Stimulated activated CD8-positive, alpha-beta memory T cell treated with anti-CD3 and anti-CD28 coated beads, Interleukin-4, amount 100 ng/mL, for 48 hours (primary cell): ENCODE measurements around the gene PRKACA.

Source experiments
- DNase-seq: peaks from one replicate; pipeline ENCODE4 v3.0.0-alpha.2; 2020

Gene PRKACA

DNA sequence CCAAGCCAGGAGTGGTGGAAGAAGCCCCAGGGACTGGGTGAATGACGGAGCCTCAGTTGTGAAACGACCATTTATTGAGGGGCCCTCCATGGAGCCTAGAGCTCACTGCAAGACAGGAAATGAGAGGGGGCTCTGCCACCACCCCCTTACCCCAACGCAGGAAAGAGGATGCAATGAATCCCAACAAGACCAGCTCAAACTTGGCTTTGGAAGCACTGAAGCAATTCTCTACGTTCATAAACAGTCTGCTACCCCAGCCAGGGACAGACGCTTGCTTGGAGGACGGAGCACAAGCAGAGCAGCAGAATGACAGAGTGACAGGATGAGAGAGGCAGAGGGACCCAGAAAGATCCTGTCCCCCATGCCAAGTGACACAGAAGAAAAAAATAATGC is 1.0 kb downstream of the PRKACA start:
- DNase-seq, result no peak

DNA sequence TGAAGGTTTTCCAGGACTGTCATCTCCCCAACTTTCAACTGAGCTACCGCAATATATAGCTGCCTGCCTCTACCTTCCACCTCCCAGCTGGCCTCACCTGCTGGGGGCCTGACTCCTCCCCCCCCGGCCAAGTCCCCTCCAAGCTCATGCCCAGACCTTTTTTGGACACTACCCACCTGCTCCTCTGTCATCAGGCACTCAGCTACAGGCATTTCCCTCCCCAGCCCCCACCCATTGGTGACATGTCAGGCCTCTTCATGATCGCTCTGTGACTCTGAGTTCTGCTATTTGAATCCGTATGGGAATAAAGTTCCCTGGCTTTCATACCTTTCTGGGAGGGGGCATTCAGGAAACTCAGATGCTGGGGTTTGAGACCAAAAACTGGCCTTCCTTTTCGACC is 1.8 kb downstream of the PRKACA start:
- DNase-seq, result no peak

DNA sequence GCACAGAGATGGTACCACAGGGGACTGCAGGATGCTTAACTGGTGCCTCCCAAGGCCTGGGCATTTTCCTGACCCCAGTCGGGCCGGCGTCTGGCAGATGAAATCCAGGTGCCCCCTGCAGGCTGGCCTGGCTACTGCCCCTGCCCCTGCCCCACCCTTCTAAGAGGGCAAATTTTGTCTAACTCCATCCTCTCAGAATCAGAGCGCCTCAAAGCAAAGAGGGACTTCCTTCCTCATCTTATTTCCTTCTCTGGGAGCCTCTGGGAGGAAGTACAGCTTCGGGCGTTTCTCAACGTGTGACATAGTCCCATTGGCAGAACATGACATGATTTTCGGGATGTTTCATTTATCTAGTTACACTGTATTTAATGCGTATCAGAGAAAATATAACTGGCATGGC is 2.7 kb downstream of the PRKACA start:
- DNase-seq, result peak; percentile 76

DNA sequence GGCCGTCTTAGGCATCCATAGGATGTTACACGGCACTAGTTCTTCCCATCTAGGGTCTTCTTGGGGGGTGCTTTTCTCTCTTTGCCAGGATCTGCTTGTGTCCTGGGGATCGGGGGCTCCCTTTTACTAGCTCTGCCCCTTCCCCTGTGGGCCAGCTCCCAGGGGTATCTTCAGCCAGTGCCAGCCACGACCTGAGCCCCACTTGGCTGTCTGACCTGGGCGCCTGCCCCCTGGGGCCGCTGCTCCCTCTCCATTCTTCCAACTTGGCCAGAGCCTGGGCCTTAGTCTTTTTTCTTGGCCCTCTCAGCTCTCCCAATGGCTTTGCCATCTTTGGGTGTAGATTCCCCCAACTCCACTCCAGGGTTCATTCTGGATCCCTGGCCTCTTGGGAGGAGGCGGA is 3.1 kb downstream of the PRKACA start:
- DNase-seq, result no peak

DNA sequence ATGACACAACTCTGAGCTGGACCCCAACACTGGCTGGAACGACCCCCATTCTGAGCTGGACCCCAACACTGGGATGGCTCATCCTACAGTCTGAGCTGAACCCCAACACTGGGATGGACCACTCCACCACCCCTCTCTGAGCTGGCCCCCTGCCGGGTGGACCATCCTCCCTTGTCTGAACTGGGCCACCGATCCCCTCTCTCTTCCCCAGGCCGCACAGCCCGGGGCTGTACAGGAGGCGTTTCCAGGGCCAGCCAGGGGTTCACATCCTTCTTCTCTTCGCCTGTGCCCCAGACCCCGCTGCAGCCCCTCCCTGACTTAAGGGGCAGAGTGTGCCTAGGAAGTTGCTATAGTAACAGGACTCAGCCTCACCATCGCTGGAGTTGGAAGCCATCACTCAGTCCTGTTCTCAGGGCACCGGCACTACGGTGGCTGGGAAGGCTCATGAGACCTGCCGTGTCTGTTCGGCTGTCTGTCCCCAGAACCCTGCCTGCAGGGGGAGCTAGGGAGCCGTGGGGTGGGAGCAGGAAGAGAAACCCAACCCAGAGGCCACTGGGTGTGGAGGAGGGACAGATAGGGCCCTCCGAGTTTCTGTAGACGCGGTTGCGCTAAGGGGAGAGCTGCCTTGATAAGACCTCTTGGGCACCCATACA is 3.7 kb downstream of the PRKACA start:
- DNase-seq, result peak; percentile 84

DNA sequence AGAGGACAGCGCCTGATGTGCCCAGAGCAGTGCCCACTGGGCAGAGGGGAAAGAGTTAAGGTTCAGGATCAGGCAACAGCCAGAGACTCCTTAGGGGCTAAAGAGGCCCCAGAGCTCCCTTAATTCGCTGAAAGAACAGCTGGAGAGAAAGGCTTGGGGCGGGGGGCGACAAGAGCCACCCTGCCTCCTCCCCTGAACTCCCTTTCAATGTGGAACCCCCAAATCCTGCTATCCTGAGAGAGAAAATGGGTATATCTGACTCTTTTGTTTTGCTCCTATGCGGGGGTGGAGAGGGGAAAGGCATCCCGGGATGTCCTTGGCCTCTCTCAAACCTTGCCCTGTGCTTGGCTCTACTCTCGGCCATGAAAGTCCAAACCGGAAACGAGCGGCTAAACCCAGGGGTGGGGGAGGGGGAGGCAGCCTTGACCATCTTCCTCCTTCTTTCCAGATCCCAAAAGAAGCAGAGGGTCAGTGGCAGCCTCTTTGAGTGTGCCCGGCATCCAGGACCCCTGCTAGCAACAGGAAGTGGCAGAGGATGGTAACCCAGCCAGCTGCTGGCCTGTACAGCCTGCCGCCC is 4.7 kb downstream of the PRKACA start:
- DNase-seq, result no peak

DNA sequence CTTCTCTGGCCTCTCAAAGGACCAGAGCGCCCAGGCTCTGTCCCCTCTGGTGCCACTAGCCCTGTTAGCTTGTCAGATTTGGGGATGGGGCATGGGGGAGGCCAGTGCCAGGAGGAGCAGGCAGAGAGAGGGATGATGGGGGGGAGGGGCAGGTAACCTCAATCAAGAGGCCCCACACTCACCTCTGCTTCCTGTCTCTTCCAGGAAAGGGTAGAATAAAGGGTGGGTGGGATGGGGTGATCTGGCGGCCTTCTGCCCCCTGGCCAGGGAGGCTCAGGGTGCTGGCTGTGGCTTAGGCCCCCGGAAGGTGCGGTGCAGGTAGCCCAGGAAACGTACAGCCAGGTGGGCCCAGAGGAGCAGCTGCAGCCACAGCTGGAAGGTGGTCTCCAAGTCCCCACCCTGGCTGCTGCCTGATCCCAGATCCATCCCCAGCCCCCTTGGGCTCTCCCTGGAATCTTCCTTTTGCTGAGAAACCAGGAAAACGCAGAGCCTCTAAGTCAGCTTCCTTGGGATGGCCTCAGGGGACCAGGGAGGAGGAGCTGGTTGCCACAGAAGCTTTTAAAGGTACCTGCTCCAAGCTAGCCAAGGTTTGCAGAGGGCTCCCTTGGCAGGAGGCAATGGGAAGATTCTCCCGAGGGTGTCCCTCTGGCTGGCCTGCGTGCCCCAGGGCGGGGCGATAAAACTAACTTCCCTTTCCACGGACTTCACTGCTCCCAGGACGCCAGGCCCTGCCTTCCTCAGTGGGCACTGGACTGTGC is 5.3 kb downstream of the PRKACA start:
- DNase-seq, result no peak

DNA sequence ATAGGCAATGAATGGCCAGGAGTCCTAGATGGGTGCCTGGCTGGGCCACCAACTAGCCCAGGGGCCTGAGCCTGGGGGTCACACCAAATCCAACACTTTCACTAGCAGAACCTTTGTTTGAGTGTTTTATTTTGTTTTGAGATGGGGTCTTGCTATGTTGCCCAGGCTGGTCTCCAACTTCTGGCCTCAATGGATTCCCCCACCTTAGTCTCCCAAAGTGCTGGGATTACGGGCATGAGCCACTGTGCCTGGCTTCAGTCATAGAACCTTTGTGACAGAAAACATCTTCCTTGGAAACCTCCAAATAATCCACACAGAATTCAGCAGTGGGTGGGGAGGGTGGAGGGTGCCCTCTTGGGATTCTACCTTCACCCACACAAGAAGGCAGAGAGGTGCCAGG is 6.1 kb downstream of the PRKACA start:
- no peak for DNase-seq

DNA sequence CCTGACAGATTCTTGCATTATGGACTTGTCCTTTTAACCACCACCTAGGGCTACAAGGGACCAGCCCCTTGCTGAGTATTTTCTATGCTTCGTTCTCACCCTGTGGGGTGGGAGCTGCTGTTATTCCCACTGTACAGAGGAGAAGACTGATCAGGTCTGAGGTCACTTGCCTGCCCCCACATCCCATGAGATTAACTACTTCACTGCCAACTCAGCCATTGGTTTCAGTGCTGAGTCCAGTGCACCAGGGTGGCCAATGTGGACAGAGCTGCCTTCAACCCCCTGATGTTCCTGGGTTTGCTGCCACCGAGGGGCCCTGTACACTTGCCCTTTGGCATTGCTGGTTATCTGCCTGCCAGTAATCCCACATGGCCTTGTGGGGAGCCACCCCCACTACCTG is 6.9 kb downstream of the PRKACA start:
- DNase-seq, result no peak

DNA sequence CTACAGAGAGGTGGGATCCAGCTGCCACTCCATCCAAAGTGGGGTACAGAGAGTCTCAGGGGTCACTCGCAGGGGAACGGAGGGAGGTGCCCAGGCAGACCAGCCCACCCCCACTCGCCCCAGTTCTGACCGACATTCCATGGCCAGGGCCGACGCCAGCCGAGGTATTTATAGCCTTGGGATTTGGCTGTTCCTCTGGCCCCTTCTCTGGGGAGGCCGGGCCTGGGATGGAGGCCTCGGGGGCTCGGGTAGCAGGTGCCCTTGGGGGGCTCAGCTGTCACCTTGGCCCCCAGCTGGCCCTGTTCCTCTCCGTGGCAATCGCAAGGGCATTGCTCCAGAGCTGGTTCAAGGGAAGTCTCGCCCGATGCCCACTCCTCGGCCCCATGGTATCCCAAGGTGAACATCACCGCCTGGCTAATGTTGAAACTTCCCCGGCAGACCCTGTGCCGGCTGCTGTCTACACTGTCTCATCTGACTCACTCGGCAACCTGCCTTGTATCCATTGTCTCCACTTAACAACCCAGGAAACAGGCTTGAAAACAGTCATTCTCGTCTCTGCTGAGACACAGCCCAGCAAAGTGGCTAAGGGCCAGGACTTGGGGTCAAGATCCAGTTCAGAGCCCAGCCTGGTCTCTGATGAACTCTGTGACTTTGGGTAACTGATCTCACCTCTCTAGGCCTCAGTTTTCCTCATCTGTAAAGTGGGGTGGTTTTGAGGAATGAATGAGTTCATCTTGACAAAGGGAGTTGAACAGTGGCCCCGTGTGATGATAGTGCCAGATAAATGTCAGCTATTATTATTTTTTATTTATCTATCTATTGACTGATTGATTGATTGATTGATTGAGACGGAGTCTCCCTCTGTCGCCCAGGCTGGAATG is 9.7 kb downstream of the PRKACA start:
- no peak for DNase-seq

DNA sequence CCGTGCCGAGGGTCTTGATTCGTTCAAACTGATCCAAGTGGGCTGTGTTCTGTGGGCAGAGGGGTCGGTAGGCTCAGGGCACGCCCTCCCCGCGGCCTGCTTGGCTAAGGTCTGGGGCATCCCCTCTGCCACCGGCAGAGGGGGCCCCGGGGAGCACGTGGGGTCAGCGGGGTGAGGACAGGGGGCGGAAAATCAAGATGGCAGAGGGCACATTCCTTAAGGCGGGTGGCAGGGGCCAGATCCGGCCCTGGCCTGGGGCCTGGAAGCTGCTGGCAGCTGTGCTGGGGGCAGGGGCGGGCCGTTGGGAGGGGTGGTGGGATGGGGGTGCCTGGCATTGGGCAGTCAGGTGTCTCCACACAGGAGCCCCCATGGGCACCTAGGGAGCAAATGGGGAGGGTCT is 10.7 kb downstream of the PRKACA start:
- no peak for DNase-seq

DNA sequence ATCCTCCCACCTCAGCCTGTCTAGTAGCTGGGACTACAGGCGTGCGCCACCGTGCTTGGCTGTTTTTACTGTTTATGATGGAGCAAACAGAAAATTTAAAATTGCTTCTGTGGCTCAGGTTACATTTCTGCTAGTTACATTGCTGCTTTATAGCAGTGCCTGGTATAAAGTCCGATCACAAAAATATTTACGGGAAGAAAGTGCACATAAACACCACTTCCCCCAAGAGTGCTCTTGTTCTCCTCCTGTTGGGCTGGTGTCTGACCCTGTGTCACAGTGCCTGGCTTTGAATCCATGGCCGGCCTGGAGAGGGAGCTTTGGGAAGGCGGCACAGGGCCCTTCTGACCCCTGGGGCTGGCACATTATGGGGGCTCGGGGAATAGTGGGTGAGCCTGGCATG is 11.9 kb downstream of the PRKACA start:
- no peak for DNase-seq

DNA sequence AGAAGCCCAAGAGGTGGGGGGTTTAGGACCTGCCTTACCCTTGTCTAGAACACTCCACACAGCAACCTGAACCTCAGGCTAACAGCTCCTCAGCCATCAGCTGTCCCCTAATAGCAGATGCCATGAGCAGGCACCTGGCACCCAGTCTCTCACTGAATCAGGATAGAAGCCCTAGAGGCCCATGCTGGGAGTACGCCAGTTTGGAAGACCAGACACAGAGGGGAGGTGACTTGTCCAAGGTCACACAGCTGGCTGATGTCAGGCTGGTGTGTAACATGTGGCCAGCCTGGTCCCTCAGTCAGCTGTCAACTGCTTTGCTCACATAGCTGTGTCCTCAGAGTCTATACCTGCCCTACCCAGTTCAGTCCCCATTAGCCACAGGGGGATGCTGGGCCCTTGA is 14.3 kb downstream of the PRKACA start:
- no peak for DNase-seq

DNA sequence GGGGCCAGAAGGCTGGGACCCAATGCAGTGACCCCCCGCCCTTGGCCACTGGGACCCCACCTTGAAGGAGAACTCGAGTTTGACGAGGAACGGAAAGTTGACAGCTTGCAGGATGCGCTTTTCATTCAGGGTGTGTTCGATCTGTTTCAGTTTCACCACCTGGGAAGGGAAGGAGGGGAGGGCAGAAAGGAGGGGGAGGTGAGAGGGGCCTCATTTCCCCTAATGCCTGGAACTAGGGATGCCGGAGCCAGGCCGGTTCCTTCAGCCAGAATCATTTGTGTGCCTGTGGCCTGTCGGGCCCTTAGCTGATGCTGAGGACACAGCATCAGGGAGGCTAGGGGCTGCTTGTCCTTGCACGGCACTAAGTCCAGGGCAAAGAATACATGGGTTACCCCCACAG is 14.8 kb downstream of the PRKACA start:
- no peak for DNase-seq

DNA sequence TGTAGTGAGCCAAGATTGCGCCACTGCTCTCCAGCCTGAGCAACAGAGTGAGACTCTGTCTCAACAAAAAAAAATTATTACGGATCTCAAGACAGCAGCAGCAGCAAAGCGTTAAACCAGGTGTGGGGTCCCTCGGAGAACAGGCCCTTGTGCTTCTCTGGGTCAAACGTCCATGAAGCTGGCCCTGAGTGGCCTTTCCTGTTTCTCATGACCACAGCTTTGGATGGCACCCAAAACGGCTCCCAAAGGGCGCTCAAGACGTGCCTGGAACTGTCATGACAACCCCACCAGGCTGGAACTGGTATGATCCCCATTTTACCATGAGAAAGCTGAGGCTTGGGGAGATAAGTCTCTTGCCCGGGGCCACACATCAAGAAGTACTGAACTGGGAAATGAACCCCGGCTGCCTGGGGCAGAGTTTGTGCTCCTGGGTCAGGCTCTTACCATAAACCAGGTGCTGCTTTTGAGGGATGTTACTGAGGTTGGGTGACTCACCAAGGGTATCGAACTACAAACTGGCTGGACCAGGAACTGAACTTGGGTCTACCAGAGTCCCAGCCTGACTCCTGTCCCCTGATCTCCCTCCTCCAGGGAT is 15.4 kb downstream of the PRKACA start:
- no peak for DNase-seq

DNA sequence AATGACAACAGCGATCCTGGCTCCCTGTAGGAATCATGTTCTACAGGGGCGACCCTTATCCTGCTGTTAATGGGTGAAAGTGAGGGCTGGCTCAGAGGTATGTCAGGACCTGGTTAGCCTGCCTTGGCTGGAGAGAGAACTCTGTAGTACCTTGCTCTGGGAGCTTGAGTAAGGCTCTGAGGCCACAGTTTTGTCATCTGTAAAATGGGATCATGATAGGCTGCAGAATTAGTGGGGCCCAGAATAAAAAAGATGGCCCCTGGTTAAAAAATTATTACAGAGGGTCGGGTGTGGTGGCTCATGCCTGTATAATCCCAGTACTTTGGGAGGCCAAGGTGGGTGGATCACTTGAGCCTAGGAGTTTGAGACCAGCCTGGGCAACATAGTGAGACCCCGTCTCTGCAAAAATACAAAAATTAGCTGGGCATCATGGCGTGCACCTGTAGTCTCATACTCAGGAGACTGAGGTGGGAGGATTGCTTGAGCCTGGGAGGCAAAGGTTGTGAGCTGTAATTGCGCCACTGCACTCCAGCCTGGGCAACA is 16.5 kb downstream of the PRKACA start:
- no peak for DNase-seq

DNA sequence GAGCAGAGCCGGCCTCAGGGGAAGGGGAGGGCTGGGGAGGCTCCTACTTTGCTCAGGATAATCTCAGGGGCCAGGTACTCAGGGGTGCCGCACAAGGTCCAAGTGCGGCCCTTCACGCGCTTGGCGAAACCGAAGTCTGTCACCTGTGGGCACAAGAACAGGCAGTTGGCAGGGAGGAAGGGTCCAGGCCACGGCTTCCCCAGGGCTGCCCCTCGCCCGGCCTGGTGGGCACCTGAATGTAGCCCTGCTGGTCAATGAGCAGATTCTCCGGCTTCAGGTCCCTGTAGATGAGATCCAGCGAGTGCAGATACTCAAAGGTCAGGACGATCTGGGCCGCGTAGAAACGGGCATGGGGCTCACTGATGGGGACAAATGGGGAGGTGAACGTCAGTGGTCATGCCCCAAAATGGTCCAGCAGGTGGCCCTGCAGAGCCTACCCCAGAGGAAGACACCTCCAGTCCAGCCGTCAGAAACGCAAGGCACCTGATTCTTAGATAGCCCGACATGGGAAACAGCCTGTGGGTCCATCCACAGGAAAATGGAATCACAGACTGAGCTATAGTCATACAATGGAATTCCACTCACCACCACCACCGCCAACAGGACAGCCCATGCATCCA is 19.9 kb downstream of the PRKACA start:
- no peak for DNase-seq

DNA sequence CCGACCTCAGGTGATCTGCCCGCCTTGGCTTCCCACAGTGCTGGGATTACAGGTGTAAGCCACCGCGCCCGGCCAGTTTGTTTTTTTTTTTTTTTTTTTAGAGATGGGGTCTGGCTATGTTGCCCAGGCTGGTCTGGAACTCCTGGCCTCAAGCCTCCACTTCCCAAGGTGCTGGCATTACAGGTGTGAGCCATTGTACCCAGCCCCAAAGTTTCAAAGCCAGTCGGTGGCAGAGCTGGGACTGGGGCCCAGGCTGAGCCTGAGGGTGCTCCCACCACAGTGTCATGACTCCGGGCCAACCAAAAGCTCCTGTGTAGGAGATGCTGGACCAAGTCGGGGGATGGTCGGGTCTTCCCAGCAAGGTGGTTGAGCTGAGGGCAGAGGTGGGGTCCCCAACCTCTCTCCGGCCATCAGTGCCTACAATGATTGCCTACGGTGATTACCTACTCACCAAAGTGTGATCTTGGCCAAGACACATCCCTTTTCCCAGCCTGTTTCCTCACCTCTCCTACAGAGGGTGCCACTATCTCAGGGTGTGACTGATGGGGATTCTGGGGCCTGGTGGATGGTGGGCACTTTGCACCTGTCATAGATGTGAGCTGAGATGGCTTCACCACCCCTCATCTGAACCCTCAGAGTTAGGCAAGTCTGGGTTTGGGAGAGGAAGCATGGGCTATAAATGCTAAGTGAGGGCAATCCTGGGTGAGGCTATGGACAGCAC is 21.1 kb downstream of the PRKACA start:
- DNase-seq, result no peak

DNA sequence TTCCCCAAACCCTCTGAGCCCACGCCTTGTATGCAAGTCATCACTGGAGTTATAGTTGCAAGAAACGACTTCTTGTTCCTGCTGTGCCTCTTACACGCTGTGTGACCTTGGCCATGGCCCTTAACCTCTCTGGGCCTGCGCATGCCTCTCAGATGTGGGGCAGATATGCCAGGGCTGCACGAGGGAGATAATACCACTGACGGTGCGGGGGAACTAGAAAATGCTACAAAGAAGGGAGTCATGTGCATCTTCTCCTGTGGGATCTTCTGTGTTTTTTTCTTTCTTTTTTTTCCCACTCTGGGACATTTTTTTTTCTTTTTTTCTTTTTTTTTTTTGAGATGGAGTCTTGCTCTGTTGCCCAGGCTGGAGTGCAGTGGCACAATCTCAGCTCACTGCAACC is 22.7 kb downstream of the PRKACA start:
- no peak for DNase-seq

DNA sequence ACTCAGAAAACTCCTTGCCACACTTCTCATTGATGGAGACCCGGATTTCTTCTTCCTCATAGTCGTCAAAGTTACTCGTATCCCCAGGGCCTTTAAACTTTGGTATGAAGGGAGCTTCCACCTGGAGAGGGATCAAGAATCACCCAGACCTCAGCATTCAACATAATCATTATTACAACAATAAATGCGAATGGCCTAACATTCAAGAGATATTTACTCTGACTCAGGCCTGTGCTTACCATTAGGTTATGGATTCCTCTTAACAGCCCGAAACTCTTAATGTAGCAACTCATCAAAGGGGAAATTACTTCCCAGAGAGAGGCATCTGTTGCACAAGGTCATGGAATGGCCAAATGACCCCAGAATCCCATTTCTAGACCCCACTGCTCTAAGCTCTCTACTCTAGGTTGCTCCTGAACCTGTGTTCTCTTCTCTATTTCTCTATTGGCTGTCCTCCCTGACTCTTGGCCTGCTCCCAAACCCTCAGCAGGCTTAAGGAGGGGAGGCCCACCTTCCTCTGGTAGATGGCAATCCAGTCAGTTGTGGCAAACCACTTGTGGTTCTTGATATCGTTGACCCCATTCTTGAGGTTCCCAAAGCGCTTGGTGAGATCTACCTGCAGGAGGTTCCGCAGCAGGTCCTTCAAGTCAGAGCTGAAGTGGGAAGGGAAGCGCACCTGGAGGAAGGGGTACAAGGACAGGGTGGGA is 24.3 kb downstream of the PRKACA start:
- no peak for DNase-seq
